HL-60 (cell line): Measurements from ENCODE around the gene SLC25A20.

ENCODE experiments used
- CTCF ChIP-seq: IDR thresholded peaks from one replicate; pipeline ENCODE4 v1.5.1; 2011; ENCODE audit warnings: low read length, control low read depth, inconsistent platforms; ENCODE audit not compliant: insufficient read depth
- SPI1 ChIP-seq: IDR thresholded peaks from 2 replicates; pipeline ENCODE4 v1.6.1; 2012; ENCODE audit warnings: low read depth, mild to moderate bottlenecking, borderline replicate concordance

GRCh38 chr3:48832684-48833083 is 66.0 kb downstream of the SLC25A20 start:
- no peak for TF ChIP-seq CTCF
- no peak for TF ChIP-seq SPI1
